ENCODE measurements around the gene CHAD.
"Not testable (repeated sequence)": the region's sequence is repeated elsewhere in the genome, so short reads cannot be mapped to it uniquely, and the experiment has no call there.

The CHAD gene

DNA sequence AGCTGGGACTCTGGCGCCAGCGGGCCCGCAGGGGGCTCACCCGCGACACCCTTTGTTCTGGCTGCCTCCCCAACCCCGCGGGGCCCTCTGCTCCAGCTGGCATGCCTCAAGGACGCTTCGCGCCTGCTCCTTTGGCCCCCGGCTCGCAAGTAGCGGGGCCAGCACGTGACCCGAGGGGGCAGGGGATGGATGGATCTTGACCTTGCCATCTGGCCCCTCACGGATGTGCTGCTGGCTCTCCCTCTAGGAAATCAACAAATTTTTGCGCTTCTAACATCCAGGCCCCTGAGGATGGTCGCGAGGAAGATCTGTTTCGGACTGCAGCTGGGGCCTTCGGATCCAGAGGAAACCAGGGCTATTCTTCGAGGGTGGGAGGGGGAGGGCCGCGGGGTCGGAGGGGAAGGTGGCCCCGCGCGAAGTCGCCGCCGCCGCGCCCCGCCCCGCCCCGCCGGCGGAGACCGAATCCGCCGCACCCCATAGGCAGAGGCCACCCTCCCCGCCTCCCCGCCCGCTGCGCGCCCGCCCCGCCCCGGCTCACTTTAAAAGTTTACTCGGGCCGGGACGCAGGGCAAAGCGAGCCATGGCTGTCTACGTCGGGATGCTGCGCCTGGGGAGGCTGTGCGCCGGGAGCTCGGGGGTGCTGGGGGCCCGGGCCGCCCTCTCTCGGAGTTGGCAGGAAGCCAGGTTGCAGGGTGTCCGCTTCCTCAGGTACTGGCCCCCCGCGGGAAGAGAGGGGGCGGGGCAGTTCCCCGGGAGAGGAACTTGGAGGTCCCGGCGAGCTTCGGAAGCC is 42.8 kb downstream of the CHAD start, which contains the start of gene ACSF2:
Gene ACSF2, plus strand, starts transcription at position 537 of the 790 bp plus-strand sequence. Its CDS starts 44 bp downstream, at position 581.
- DNase-seq = peak; percentile 85

DNA sequence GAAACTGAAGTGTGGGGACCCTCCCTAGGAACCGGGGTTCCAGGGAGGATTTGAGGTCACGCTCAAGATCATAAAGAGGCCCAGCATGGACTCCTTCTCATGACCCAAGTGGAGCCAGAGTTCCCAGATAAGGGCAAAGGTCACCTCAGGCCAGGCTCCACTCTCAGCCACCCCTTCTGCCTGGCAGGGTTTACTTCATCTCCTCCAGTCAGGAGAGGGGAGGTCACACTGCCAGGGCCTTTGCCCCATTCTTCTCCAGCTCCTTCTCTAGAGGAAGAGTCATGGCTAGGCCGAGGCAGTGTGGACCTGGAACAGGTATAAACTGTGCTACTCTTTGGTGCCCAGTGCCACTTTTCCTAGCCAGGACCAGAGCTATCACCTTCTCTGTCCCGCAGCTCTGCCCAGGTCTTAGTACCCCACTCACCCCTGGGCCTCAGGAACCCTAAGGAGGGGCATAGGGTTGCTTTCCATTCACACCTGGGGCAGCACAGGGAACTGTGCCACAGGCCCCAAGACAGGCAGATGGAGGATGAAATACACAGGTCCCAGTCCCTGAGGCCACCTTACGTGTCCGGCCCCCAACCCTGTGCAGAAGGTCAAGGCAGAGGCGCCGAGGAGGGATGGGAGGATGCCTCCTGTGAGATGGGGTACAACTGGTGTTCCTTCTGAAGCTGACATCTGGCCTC is 43.5 kb downstream of the CHAD start:
- DNase-seq = no peak

GRCh38 chr17:50424246-50424995 is 44.3 kb downstream of the CHAD start:
- DNase-seq = no peak

- no peak for DNase-seq
Observed at GRCh38 chr17:50423553-50424159, 45.0 kb downstream of the CHAD start.

DNA sequence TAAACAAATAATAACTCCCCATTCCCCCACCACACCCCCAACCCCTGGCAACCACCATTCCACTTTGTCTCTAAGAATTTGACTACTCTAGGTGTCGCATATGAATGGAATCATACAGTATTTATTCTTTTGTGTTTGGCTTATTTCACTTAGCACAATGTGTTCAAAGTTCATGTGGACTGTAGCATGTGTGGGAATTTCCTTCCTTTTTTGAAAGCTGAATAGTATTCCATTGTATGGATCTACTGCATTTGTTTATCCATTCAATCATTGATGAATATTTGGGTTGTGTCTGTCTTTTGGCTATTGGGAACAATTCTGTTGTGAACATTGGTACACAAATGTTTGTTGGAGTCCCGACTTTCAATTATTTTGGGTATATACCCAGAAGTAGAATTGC is 45.9 kb downstream of the CHAD start:
- no peak for DNase-seq

- DNase-seq = no peak
Observed at GRCh38 chr17:50421308-50422051, 47.2 kb downstream of the CHAD start.

DNA sequence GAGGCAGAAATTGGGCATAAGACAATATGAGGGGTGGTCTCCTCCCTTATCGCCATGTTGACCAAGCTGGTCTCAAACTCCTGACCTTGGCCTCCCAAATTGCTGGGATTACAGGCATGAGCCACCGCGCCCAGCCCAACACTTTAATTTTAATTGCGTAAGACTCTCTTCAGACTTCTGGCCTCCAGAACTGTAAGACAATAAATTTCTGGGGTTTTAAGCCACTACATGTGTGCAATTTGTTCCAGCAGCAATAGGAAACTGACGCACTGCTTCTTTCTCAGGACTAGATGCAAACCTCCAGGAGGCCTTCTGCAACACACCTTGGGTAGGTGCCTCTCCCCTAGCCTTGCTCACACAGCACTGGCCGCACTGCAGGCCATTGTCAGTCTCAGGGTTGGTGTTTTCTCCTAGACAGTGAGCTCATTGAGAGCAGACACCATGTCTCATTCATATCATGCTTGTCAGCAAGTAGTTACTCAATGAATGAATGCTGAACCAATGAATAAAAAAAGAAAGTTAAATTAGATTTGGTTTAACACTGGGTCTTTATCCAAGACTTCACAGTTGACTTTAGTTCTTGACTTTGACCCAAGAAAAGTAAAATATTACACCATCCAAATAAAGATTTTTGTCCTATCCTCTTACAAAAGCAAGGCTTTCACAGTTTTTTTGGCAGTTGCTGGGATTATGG is 48.1 kb downstream of the CHAD start:
- DNase-seq = no peak

DNA sequence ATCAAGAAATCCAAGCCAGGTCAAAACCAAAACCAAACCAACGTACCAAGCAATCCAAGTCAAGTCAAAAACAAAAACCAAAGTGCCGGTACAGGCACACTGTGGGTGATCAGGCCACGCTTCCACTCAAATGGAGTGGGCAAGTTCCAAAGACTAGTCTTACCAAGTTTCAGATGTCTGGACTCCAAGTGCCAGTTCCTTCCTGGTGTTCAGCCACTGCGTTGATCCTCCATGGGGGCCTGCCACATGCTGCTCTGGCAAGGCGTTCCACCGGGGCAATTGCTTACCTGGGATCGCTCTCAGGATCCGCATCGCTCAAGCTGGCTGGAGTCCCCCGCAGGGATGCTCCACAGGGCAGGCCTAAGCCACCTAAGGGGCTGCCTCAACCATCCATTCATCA is 49.1 kb downstream of the CHAD start:
- not testable (repeated sequence) for DNase-seq

- DNase-seq = no peak
Observed at GRCh38 chr17:50414808-50415207, 53.9 kb downstream of the CHAD start.
